HCT116 (cell line): ENCODE data around the gene ZNF516.

Experiments used
- JUND ChIP-seq: IDR thresholded peaks from 2 replicates; pipeline ENCODE4 v1.6.1; 2012
- POLR2A ChIP-seq: IDR thresholded peaks from 2 replicates; pipeline ENCODE4 v1.7.0; 2011; ENCODE audit warnings: borderline replicate concordance; ENCODE audit not compliant: insufficient read depth, insufficient read length; ENCODE audit errors: extremely low read depth
- POLR2AphosphoS5 ChIP-seq: IDR thresholded peaks from 2 replicates; pipeline ENCODE4 v1.6.1; 2011; ENCODE audit warnings: mild to moderate bottlenecking, low read depth, low read length, moderate library complexity
- SRF ChIP-seq: IDR thresholded peaks from 2 replicates; pipeline ENCODE4 v1.6.1; 2012; ENCODE audit warnings: low read depth
- ZNF274 ChIP-seq: fragments of 200-500 bp; sonication (Bioruptor generic); IDR thresholded peaks from 2 replicates; pipeline ENCODE4 v1.6.1; 2014; ENCODE audit warnings: mild to moderate bottlenecking, low read depth, low read length, inconsistent platforms
- TF ChIP-seq, protein P1 (sequence below): IDR thresholded peaks from 2 replicates; pipeline ENCODE4 v1.6.1; 2012; ENCODE audit warnings: low read depth

DNA sequence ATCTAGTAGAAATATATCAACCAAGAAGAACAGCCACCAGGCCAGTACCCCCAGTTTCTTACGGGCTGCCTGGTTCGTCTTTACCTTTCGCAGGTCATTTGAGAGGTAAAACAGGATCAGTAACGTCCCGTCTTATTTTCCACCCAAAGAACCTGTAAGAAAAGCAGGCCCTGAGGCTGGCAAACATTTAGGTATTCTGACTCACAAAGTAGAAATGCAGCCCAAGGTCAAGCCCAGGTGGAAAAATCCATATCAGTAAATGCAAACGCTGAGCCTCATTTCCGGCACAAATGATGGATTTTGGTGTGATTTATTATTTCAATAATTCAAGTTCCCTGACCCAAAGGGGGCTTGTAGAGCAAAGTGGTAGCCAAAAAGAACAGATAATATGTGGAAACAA lies 171.2 kb downstream of the ZNF516 start:
- no peak for TF ChIP-seq POLR2AphosphoS5
- no peak for TF ChIP-seq JUND
- TF ChIP-seq POLR2A, result no peak
- TF ChIP-seq, protein P1, sequence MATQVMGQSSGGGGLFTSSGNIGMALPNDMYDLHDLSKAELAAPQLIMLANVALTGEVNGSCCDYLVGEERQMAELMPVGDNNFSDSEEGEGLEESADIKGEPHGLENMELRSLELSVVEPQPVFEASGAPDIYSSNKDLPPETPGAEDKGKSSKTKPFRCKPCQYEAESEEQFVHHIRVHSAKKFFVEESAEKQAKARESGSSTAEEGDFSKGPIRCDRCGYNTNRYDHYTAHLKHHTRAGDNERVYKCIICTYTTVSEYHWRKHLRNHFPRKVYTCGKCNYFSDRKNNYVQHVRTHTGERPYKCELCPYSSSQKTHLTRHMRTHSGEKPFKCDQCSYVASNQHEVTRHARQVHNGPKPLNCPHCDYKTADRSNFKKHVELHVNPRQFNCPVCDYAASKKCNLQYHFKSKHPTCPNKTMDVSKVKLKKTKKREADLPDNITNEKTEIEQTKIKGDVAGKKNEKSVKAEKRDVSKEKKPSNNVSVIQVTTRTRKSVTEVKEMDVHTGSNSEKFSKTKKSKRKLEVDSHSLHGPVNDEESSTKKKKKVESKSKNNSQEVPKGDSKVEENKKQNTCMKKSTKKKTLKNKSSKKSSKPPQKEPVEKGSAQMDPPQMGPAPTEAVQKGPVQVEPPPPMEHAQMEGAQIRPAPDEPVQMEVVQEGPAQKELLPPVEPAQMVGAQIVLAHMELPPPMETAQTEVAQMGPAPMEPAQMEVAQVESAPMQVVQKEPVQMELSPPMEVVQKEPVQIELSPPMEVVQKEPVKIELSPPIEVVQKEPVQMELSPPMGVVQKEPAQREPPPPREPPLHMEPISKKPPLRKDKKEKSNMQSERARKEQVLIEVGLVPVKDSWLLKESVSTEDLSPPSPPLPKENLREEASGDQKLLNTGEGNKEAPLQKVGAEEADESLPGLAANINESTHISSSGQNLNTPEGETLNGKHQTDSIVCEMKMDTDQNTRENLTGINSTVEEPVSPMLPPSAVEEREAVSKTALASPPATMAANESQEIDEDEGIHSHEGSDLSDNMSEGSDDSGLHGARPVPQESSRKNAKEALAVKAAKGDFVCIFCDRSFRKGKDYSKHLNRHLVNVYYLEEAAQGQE, result no peak
- TF ChIP-seq ZNF274, result no peak
- no peak for TF ChIP-seq SRF
